Esophagus muscularis mucosa (tissue), 4 donors: ENCODE measurements around the gene CTXND2. TPM values are rescaled to one million over a fixed set of nuclear protein-coding genes. Genes with fewer than 3 reads are reported as not detected.
"Not testable (repeated sequence)": the region's sequence is repeated elsewhere in the genome, so short reads cannot be mapped to it uniquely, and the experiment has no call there.

Experiments
- DNase-seq: peaks from one replicate; pipeline ENCODE4 v3.0.0-alpha.2; 2017; ENCODE audit errors: extremely low spot score
- H3K27ac ChIP-seq, 4 donors: fragments of 200-600 bp; sonication (generic); replicated peaks in 1 of 4; 1 replicate in 3 of 4; 2 replicates in 1 of 4; pipeline ENCODE4 v1.5.1; 2016 to 2019; ENCODE audit warnings: mild to moderate bottlenecking in 1 of 4
- H3K27me3 ChIP-seq, 4 donors: fragments of 200-600 bp; sonication (generic); one replicate each; pipeline versions ENCODE4 v1.5.1 to v1.6.0; 2016 to 2019
- H3K36me3 ChIP-seq, 4 donors: fragments of 200-600 bp; sonication (generic); one replicate each; pipeline ENCODE4 v1.5.1; 2016 to 2019
- H3K4me1 ChIP-seq, 4 donors: fragments of 200-600 bp; sonication (generic); one replicate each; pipeline ENCODE4 v1.5.1; 2016 to 2019
- H3K4me3 ChIP-seq, 4 donors: fragments of 200-600 bp; sonication (generic); 1 replicate in 2 of 4; 2 replicates in 2 of 4; pipeline ENCODE4 v1.5.1; 2016 to 2019; ENCODE audit warnings: mild to moderate bottlenecking in 4 of 4, moderate library complexity in 1 of 4
- H3K9me3 ChIP-seq, 4 donors: fragments of 200-600 bp; sonication (generic); 1 replicate in 3 of 4; 2 replicates in 1 of 4; pipeline ENCODE4 v1.5.1; 2016 to 2019
- CTCF ChIP-seq, 3 experiments: fragments of 200-600 bp in 2 of 3; fragments of 450-650 bp in 1 of 3; sonication (generic) in 2 of 3; IDR thresholded peaks; one replicate each; pipeline ENCODE4 v1.5.1; 2017 to 2019; ENCODE audit warnings: antibody characterized with exemption in 3 of 3, mild to moderate bottlenecking in 2 of 3, moderate library complexity in 1 of 3
- EP300 ChIP-seq: sonication (generic); formaldehyde crosslinking; IDR thresholded peaks from one replicate; pipeline ENCODE4 v1.6.1; 2017; ENCODE audit warnings: antibody characterized with exemption
- POLR2A ChIP-seq: fragments of 450-650 bp; IDR thresholded peaks from one replicate; pipeline ENCODE4 v1.6.1; 2017; ENCODE audit warnings: antibody characterized with exemption, moderate library complexity, mild to moderate bottlenecking, low read depth
- POLR2AphosphoS5 ChIP-seq, 2 donors: sonication (generic); formaldehyde crosslinking; IDR thresholded peaks; one replicate each; pipeline ENCODE4 v1.6.1; 2017; ENCODE audit warnings: antibody characterized with exemption in 2 of 2
- WGBS: methylation state at CpG from one replicate; pipeline ENCODE4 v1.1.5; 2018; 5-methylcytosine and 5-hydroxymethylcytosine counted together
- intact Hi-C: fragments of 100-400 bp; cut with DNase I; formaldehyde crosslinking; loops from one replicate; pipeline ENCODE4 v1.15.1; 2023
- total RNA-seq, 4 donors: library from RNA; depleted of rRNA; stranded (reverse); fragments of >200 nt; gene quantifications; one replicate each; pipeline versions ENCODE4 v1.1.0 to v1.2.1, GENCODE V29; 2016

CTXND2 gene
- total RNA-seq, 4 donors from 2014 or later = not detected

- intact Hi-C loops = no loop called here
These were observed 40.7 kb downstream of the CTXND2 start for GRCh38 chr1:150927624-150928023.

GRCh38 chr1:150928286-150928685 lies 41.4 kb downstream of the CTXND2 start:
- Histone ChIP-seq H3K4me1 (peaks cover 7 to 24% (median 15%) of the 10 kb centered on the region in 4 donors), H3K9me3 (peaks cover 0 to 7% (median 2%) of the 10 kb centered on the region in 4 donors), H3K4me3 (no peak overlapping the region), H3K27me3 (no peaks in the 10 kb centered on the region), H3K36me3 (peaks cover 29 to 61% (median 57%) of the 10 kb centered on the region in 4 donors), H3K27ac (no peak overlapping the region)
- TF ChIP-seq EP300 = no peak
- TF ChIP-seq POLR2AphosphoS5 (IDR thresholded peaks at IDR 0.05) = no peak
- TF ChIP-seq CTCF (IDR thresholded peaks at IDR 0.05) = no peak
- no peak for TF ChIP-seq POLR2A
- no peak for DNase-seq
- intact Hi-C loops = no loop called here
- 97% methylated on average over 3 of the region's 3 CpGs for WGBS

More at GRCh38 chr1:150927624-150928023, 40.7 kb downstream of the CTXND2 start:
- no peak for TF ChIP-seq EP300
- TF ChIP-seq POLR2AphosphoS5 (IDR thresholded peaks at IDR 0.05) = no peak
- no peak for TF ChIP-seq POLR2A
- no peak for TF ChIP-seq CTCF (IDR thresholded peaks at IDR 0.05)
- no peak overlapping the region for H3K27ac ChIP-seq
- DNase-seq = no peak
- whole genome bisulfite sequencing = 85% methylated on average over 4 of the region's 4 CpGs
- H3K4me1 ChIP-seq = peaks cover 7 to 25% (median 15%) of the 10 kb centered on the region in 4 donors
- H3K27me3 ChIP-seq = no peaks in the 10 kb centered on the region
- H3K4me3 ChIP-seq = no peak overlapping the region
- H3K36me3 ChIP-seq = peaks cover 25 to 54% (median 51%) of the 10 kb centered on the region in 4 donors
- H3K9me3 ChIP-seq = peaks cover 0 to 7% (median 2%) of the 10 kb centered on the region in 4 donors

- H3K9me3 ChIP-seq, H3K27me3 ChIP-seq, intact Hi-C loops, DNase-seq, H3K4me3 ChIP-seq, H3K27ac ChIP-seq: not testable (repeated sequence)
- 95% methylated on average over 6 of the region's 6 CpGs for WGBS
- Histone ChIP-seq H3K4me1 (peaks cover 7 to 24% (median 15%) of the 10 kb centered on the region in 4 donors), H3K36me3 (peaks cover 29 to 62% (median 60%) of the 10 kb centered on the region in 4 donors)
These were observed 41.8 kb downstream of the CTXND2 start for GRCh38 chr1:150928775-150929174.

- 94% methylated on average over 1 of the region's 1 CpG for WGBS
- TF ChIP-seq POLR2A = no peak
- no peak for TF ChIP-seq EP300
- no peak for TF ChIP-seq CTCF (IDR thresholded peaks at IDR 0.05)
- Histone ChIP-seq H3K4me1 (peaks cover 6 to 16% (median 10%) of the 10 kb centered on the region in 4 donors), H3K27ac (no peak overlapping the region), H3K9me3 (peaks cover 0 to 7% (median 2%) of the 10 kb centered on the region in 4 donors), H3K4me3 (no peak overlapping the region), H3K27me3 (no peaks in the 10 kb centered on the region), H3K36me3 (peaks cover 32 to 89% (median 83%) of the 10 kb centered on the region in 4 donors)
- intact Hi-C loops = no loop called here
- no peak for DNase-seq
These were observed 44.8 kb downstream of the CTXND2 start for GRCh38 chr1:150931773-150932172.

GRCh38 chr1:150944856-150945255 lies 57.9 kb downstream of the CTXND2 start:
- no peaks in the 10 kb centered on the region for H3K27me3 ChIP-seq
- no peak for DNase-seq
- 90% methylated on average over 5 of the region's 5 CpGs for WGBS
- no peak overlapping the region for H3K4me3 ChIP-seq
- no peaks in the 10 kb centered on the region for H3K9me3 ChIP-seq
- intact Hi-C loops = no loop called here
- TF ChIP-seq POLR2AphosphoS5 (IDR thresholded peaks at IDR 0.05) = no peak
- no peak for TF ChIP-seq EP300
- no peak for TF ChIP-seq POLR2A
- TF ChIP-seq CTCF (IDR thresholded peaks at IDR 0.05) = no peak
- H3K4me1 ChIP-seq = no peaks in the 10 kb centered on the region
- peaks cover 87 to 100% (median 100%) of the 10 kb centered on the region in 4 donors for H3K36me3 ChIP-seq
- H3K27ac ChIP-seq = no peak overlapping the region
